Jurkat, Clone E6-1 (cell line): ENCODE measurements around the gene USP2.
"Not testable (repeated sequence)": the region's sequence is repeated elsewhere in the genome, so short reads cannot be mapped to it uniquely, and the experiment has no call there.

Source experiments
- DNase-seq: peaks from one replicate; pipeline ENCODE4 v3.0.0-alpha.2; 2011; ENCODE audit warnings: low read depth, low spot score
- H3K4me3 ChIP-seq: 2 replicates; pipeline ENCODE4 v1.5.1; 2011; ENCODE audit warnings: mild to moderate bottlenecking, low read length, control low read depth, moderate library complexity

USP2 gene

GRCh38 chr11:119415517-119415916 is 34.0 kb upstream of the USP2 start:
- no peak for DNase-seq
- no peak overlapping the region for H3K4me3 ChIP-seq

GRCh38 chr11:119414734-119415133 is 33.2 kb upstream of the USP2 start:
- DNase-seq, result no peak
- H3K4me3 ChIP-seq, result no peak overlapping the region

DNA sequence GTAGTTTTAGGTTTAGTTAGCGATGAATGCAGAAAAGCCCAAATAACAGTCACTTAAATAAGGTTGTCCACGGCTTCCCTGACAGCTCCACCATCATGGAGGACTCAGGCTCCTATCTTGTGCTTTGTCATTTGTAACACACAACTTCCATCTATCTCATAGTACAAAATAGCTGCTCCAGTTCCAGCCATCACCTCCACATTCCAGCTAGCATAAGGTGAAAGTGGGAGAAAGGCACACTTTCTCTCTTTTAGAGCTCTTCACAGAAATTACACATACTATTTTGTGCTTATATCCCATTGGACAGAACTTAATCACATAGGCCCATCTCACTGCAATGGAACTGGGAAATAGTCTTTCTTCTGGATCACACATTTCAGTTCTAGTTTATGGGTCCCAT is 32.8 kb upstream of the USP2 start:
- no peak overlapping the region for H3K4me3 ChIP-seq
- DNase-seq, result no peak

GRCh38 chr11:119412072-119412471 is 30.6 kb upstream of the USP2 start:
- no peak overlapping the region for H3K4me3 ChIP-seq
- no peak for DNase-seq

- no peak overlapping the region for H3K4me3 ChIP-seq
- no peak for DNase-seq
These were observed 29.0 kb upstream of the USP2 start for GRCh38 chr11:119410501-119410900.

DNA sequence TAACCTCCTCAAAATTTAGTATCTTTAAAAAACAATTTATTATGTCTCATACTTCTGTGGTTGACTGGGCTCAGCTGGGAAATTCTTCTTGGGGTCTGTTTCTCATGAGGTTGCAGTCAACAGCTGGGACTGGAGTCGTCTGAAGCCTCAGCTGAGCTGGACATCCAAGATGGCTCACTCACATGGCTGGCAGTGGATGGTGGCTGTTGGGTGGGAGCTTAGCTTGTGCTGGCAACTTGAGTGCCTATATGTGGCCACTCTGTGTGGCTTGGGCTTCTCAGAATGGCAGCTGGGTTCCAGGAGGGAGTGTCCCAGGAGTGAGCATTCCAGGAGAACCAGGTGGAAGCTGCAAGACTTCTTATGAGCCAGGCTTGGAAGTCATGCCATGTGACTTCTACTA is 28.2 kb upstream of the USP2 start:
- H3K4me3 ChIP-seq, result no peak overlapping the region
- DNase-seq, result no peak

GRCh38 chr11:119406005-119406404 is 24.5 kb upstream of the USP2 start:
- DNase-seq, result no peak

DNA sequence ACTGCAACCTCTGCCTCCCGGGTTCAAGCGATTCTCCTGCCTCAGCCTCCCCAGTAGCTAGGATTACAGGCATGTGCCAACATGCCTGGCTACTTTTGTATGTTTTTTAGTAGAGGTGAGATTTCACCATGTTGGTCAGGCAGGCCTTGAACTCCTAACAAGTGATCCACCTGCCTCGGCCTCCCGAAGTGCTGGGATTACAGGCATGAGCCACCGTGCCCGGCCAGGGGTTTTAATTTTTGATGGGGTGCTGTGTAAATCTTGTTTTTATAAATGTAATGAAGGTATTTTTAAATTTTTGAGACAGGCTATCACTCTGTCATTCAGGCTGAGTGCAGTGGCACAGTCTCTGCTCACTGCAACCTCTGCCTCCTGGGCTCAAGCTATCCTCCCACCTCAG is 24.0 kb upstream of the USP2 start:
- DNase-seq, H3K4me3 ChIP-seq: not testable (repeated sequence)

More at GRCh38 chr11:119406005-119406404, 24.5 kb upstream of the USP2 start:
- H3K4me3 ChIP-seq, result no peak overlapping the region

- DNase-seq, result no peak
- H3K4me3 ChIP-seq, result no peak overlapping the region
These were observed 23.4 kb upstream of the USP2 start for GRCh38 chr11:119404872-119405271.

GRCh38 chr11:119403021-119403420 is 21.5 kb upstream of the USP2 start:
- no peak overlapping the region for H3K4me3 ChIP-seq
- DNase-seq, result no peak

GRCh38 chr11:119402470-119402869 is 21.0 kb upstream of the USP2 start:
- H3K4me3 ChIP-seq, result no peak overlapping the region
- DNase-seq, result no peak

- no peak for DNase-seq
- H3K4me3 ChIP-seq, result no peak overlapping the region
These were observed 19.4 kb upstream of the USP2 start for GRCh38 chr11:119400860-119401259.

DNA sequence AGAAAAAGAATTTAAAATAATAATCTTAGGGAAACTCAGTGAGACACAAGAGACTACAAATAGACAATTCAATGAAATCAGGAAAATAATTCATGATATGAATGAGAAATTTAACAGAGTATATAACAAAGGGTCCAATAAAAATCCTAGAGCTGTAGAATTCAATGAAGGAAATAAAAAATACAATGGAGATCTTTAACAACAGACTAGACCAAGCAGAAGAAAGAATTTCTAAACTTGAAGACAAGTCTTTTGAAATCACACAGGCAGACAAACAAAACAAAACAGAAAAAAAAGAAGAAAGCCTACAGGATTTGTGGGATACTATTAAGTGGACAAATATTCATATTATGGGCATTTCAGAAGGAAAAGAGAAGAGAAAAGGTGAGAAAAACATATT is 16.2 kb upstream of the USP2 start:
- DNase-seq, result no peak
- H3K4me3 ChIP-seq, result no peak overlapping the region

DNA sequence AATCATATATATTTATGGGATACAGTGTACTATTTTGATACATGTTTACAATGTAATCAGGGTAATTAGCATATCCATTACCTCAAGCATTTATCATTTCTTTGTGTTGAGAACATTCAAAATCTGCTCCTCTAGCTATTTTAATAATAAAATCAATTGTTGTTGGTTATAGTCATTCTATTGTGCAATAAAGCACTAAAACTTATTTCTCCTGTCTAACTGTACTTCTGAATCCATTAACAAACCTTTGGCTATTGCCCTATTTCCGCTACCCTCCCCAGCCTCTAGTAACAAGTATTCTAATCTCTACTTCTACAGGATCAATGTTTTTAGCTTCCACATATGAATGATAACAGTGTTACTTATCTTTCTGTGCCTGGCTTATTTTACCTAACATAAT is 15.3 kb upstream of the USP2 start:
- no peak overlapping the region for H3K4me3 ChIP-seq
- no peak for DNase-seq

- DNase-seq, result no peak
- no peak overlapping the region for H3K4me3 ChIP-seq
These were observed 9.8 kb upstream of the USP2 start for GRCh38 chr11:119391275-119391674.

DNA sequence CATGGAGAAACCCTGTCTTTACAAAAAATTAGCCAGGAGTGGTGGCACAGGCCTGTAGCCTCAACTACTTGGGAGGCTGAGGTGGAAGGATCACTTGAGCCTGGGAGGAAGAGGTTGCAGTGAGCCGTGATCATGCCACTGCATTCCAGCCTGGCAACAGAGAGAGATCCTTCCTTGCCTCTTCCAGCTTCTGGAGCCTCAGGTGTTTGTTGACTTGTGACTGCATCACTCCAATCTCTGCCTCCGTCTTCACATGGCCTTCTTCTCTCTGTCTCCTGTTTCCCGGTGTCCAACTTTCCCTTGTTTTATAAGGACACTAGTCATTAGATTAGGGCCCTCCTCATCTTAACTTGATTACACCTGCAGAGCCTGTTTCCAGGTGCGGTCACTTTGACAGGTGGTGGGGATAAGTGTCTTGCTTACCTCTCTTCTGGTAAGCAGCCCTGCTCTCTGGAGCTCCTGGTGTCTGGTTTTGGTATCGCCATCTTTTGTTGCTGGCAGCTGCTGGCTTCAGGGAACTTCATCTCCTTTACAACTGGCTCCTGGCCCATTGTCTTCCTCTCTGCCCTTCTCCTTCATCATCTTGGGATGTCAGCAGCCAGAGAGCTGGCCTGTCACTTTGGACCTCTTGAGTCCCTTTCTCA is 8.2 kb upstream of the USP2 start:
- no peak overlapping the region for H3K4me3 ChIP-seq
- no peak for DNase-seq

DNA sequence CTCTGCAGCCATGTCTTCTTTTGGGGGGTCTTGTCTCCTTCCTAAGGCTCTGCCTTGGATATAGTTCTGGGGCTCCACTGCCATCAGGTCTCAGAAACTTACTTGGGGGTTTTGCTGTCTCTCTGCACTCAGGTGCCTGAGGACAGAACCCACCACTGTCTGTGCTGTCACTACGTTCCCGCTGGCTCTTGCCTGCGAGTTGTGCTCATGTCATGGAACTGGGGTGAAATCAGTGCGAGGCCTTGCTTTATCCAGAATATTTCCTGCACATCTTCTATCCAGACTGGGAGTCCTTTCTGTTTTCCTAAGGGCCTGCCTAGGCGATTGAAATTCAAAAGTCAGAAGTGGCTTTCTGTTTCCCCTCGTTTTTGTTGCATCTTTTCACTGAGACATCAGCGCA is 6.6 kb upstream of the USP2 start:
- H3K4me3 ChIP-seq, result no peak overlapping the region
- DNase-seq, result no peak

- DNase-seq, result no peak
- H3K4me3 ChIP-seq, result no peak overlapping the region
These were observed 2.8 kb upstream of the USP2 start for GRCh38 chr11:119384332-119384731.

DNA sequence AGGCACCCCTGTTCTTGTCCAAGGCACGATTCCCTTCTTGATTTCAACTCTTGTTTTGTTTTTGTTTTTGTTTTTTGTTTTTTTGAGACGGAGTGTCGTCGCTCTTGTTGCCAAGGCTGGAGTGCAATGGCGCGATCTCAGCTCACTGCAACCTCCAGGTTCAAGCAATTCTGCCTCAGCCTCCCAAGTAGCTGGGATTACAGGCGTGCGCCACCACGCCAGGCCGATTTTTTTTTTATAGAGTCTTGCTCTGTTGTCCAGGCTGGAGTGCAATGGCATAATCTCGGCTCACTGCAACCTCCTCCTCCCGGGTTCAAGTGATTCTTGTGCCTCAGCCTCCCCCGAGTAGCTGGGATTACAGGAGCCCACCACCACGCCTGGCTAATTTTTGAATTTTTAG is 1.0 kb upstream of the USP2 start:
- DNase-seq, H3K4me3 ChIP-seq: not testable (repeated sequence)

DNA sequence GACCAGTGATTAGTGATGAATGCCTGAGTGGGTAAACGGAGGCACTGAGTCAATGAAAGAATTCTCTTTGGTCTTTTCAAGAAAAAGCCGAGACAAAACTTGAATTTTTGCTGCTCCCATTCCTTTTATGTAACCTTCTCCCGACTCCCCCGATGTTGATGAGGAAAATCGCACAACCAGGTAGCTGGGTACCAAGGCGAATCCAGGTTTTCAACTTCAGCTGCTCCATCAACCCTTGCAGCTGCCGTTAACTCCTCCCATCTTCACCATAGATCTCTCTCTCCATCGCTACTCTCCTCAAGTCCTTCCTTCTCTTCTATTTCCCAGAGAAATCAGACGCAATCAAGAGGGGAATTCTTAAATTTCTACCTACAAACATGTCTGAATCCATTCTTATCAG is 611 bp upstream of the USP2 start:
- DNase-seq, result no peak
- peak overlapping the region; percentile 75 for H3K4me3 ChIP-seq

DNA sequence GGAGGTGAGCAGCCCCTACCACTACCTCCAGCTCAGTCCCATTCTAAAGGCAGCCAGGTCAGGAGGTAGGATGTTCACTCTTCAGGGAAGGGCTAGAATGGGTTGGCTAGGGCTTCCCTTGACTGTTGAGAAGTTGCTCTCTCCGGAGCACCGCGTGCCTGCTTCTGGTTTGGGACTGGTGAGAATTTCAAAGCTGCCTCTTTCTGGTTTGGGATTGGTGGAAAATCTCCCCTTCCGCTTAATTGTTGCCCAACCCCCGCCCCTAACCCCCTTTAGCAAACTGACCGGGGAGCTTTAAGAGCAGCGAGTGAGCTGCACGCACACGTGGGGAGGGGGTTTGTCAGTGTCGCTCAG is 686 bp downstream of the USP2 start:
- peak overlapping the region; percentile 75 for H3K4me3 ChIP-seq
- DNase-seq, result peak; percentile 37
